ENCODE results near the gene METAP2.
A peak's percentile ranks its signal among the peaks of the same experiment; 100 is the strongest.

METAP2 gene

GRCh38 chr12:95516757-95517156 is 42.8 kb downstream of the METAP2 start:
- no peak for DNase-seq

- DNase-seq = no peak
Measured at GRCh38 chr12:95517246-95517645, 43.3 kb downstream of the METAP2 start.

GRCh38 chr12:95518944-95519343 is 45.0 kb downstream of the METAP2 start:
- DNase-seq = no peak

- DNase-seq = no peak
Measured at GRCh38 chr12:95520816-95521215, 46.9 kb downstream of the METAP2 start.

- no peak for DNase-seq
Measured at GRCh38 chr12:95522692-95523091, 48.7 kb downstream of the METAP2 start.

GRCh38 chr12:95528431-95528830 is 54.5 kb downstream of the METAP2 start:
- no peak for DNase-seq

- no peak for DNase-seq
Measured at GRCh38 chr12:95529693-95530225, 55.8 kb downstream of the METAP2 start.

- no peak for DNase-seq
Measured at GRCh38 chr12:95532851-95533250, 58.9 kb downstream of the METAP2 start.

GRCh38 chr12:95533985-95534384 is 60.0 kb downstream of the METAP2 start:
- no peak for DNase-seq

- DNase-seq = no peak
Measured at GRCh38 chr12:95538006-95538405, 64.1 kb downstream of the METAP2 start.

- no peak for DNase-seq
Measured at GRCh38 chr12:95538656-95539055, 64.7 kb downstream of the METAP2 start.

- no peak for DNase-seq
Measured at GRCh38 chr12:95541436-95541835, 67.5 kb downstream of the METAP2 start.

GRCh38 chr12:95543305-95543704 is 69.4 kb downstream of the METAP2 start:
- no peak for DNase-seq

GRCh38 chr12:95544756-95545155 is 70.8 kb downstream of the METAP2 start:
- DNase-seq = no peak

- DNase-seq = no peak
Measured at GRCh38 chr12:95545303-95545702, 71.4 kb downstream of the METAP2 start.

- DNase-seq = no peak
Measured at GRCh38 chr12:95545731-95546490, 72.0 kb downstream of the METAP2 start.

- no peak for DNase-seq
Measured at GRCh38 chr12:95546491-95546813, 72.5 kb downstream of the METAP2 start.

GRCh38 chr12:95547522-95548055 is 73.6 kb downstream of the METAP2 start:
- DNase-seq = no peak

- peak; percentile 26 for DNase-seq
Measured at GRCh38 chr12:95548056-95548538, 74.1 kb downstream of the METAP2 start.

GRCh38 chr12:95548539-95549391 is 74.8 kb downstream of the METAP2 start:
- DNase-seq = peak; percentile 47

- DNase-seq = no peak
Measured at GRCh38 chr12:95549392-95550084, 75.6 kb downstream of the METAP2 start.

GRCh38 chr12:95551305-95551704 is 77.4 kb downstream of the METAP2 start, which contains the start of gene USP44:
USP44 (minus strand) TSS chr12:95551476; CDS start chr12:95534256, 17,220 bp downstream.
- DNase-seq = no peak
